ENCODE results near the gene LDAH.

The LDAH gene

DNA sequence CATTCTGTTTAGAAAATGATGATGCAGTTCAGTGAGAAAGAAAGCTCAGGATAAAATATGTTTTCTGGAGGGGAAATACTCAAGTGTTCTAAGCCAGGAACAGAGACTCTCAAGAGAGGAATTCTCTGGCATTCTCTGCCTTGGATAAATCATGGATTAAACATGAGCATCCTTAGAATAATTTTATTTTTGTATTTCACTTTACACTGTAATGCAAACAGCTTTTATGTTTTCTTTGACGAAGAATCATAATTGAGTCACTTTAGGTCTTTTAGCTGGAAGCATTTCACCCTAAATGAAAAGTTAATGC, 144.9 kb downstream of the LDAH start:
- DNase-seq: no peak

DNA sequence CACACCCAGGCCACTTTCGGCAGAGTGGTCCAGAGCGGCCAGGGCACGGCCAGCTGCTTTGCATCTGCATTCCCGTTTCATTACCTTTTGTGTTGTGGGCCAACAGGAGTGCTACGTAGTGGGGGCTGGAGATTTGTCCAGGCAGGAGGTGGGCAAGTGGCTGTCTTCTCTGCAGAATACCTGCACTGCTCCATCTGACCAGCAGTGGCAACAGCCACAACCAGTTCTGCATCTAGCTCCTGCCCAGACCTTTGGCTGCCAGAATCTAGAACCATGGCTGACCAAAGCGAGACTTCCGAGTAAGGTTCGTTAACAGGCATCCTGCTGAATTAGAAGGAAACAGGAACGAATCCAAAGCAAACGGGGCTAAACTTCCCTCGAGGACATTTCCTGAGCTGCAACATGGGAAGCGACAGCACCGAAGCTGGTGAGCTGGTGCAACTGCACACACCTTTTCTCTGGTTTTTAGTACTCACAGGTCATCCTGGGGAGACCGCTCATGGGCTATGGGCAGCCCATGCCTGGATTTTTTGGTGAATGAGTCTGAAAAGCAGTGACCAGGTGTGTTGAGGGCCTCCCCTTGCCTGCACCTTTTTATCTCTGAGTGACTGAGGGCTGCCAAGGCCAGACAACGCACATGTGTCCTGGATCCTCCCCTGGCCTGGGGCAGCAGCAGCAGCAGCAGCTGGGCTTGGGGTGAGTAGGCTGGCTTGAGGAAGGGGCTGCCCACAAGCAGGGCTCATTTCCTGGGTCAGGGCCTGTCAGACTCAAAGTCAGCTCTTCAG, 145.4 kb downstream of the LDAH start:
- no peak for DNase-seq

DNA sequence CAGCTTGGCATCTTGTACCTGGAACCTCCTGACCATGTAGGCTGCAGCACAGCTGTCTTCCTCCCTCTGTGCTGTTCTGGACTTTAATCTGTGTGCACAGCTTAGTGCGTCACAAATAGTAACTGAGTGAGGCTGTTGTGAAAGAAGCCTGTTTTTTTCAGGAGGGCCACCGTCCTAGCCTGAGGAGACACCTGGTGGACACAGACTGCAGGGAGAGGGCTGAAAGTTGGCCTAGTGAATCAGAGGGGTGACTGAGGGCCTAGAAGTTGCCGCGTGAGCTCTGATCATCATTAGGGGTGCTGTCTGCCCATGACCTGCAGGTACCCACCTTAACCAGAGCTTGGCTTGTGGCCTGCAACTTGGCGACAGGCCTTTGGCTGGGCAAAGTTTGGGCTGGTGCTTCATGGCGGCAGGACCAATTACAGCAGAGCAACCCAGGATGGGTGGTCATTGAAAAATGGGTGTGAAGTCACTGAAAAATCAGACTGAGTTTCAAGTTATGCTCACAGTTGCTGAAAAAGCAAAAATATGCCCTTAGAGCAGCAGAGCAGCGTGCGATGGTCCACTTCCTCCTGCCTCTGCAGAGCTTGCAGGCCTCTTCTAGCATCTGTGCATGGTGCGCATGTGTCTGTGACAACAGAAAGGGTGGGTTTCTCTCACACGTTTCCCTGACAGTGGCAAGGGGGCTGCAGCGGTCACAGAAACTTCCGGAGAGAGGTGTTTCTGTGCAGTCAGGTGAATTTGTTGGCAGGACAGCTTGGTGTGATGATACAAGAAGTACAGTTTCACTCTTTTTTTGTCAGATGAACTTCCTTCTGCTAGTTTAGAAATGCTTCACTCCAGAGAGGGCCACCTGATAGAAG, 146.3 kb downstream of the LDAH start:
- no peak for DNase-seq

DNA sequence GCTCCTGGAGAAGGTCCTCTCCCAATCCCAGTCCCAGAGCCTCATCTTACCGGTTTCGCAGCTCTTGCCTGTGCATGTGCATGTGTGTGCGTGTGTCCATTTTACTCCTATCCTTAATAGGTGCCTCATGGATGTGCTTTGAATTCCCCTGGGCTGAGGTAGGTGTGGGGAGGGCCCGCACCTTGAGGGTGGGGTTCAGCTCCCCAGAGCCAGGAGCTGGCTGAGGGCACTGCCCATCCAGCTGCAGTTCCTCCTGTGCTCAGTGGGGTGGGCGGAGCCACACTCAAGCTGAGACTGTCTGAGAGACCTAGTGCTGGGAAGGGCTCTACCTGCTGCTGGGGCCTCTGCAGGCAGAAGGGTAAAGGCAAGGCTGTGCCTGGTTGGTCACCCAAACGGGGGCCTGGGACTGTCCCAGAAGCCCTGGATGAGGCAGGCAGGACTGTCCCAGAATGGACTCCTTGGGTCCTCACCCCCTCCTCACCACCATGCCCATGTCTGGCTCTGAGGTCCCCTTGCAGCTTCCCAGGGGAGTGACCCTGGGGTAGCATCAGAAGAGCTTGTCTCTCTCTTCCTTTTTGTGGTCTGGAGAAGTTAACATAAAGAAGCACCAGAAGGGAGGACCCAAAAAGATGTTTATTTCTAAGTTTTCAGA, 147.1 kb downstream of the LDAH start:
- DNase-seq: no peak

DNA sequence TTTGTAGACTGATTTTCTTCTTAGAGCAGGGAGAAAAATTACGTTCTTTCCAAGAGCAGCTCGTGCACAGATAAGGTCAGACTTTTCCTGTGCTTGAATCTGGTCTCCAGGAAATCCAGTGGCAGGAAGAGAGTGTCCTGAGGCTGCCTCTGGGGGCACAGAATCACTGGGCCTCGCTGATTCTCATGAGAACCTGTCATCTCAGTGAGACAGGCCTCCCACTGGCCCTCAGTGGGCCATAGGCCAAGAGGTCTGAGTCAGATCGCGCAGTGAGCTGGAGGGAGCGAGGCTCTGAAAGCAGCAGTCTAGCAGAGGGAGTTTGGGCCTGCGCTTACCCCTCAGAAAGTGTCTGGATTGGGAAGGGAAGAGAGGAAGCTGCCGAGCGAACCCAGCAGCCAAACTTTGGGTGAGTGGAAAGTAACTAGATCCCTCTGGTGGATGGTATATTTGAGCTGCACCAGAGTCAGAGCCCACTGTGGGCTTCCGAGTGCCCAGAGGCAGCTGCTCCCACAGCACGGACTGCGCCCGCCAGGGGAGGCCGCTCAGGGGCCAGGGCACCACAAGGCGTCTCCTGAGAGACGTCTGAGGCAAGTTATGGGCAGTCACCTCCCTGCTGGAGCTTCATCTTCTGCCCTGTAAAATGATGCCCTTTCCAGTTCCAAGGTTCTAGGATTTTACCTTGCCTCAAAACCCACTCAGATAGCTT, 147.8 kb downstream of the LDAH start:
- DNase-seq: no peak

DNA sequence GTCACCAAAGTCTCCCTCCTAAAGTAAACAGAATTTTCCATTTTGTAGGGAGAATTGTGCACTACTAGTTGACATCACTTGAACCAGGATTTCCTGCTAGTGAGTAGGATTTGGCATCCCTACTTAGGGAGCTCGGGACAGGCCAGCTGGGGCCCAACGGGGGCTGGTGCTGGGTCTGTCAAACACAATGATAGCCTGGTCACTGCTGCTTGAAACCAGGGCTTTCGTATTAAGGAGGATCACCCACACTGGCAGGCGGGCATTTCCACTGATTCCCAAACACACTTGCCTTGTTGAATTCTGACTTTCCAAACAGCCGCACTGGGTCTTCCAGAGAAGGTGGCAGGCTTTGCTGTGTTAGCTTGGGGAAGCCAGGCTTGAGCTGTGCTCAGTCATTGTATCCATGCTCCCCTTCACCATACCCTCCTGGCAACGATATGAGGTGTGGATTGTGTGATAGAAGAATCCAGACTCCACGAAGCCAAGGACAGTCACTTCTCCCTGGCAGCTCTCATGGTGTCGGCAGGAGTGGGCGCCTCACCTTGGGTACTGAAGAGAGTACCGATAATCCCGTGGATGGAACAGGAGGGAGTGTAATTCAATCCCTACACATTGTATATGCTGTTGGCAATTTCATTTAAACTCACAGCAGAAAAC, 148.5 kb downstream of the LDAH start:
- no peak for DNase-seq

DNA sequence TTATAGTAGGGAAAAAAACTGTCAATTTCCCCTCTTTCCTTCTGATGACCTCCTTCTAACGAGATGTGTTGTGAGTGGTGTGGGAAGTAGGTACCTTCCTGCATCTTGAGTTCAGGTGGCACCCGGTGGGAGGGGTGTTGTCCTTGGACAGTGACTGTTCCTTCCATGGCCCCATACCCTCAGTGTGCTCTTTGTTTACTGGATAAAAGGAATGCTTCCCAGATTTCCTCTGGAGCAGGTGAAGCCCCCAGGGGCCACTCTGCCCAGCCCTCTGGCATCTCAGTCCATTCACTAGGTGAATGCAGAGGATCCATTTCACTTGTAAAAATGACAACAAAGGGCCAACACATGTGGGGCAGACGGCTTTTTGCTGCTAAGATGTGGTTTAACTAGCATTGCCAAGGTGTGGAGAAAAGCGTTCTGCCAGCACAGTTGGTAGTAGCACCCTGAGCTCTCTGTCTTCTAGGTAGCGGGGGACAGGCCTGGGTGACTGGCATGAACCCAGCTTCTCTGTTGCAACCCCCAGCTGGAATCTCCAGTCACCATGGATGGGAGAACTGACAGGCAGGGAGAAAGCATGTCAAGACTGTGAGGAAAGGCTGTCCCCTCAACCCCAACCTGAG, 149.1 kb downstream of the LDAH start:
- no peak for DNase-seq

DNA sequence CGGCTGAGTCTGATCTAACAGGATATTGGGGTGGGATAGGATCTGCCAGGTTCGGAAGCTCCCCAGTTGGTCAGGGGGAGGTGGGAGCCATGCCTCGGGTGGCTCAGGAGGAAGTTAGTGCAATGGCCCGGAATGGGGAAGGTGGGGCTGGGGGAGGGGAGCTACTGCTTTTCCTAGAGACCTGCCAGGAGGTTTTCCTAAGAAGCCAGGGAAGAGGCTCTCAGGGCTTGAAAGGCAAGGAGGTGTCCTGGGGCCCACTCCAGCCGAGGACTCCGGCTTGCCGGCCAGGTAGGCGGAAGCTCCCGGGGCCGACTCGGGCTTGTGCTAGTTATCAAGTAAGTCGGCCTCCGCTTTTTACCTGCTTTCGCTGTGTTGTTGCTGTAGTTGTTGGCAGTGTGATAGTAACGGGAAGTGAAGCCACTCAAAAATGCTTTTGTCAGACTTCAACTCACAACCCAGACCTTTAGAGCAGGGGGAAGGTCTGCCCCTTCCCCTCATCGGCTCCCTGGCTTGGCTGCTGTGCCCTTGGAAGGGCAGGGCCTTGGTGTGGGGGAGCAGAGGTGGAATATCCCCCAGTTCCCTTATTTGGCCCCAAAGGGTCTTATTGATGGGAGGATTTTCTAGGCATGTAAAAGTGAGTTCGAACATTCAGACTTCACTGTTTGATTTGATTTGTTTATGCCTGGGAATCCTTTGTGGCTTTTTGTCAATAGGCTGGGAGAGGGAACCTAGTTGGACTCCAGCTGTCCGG, 150.5 kb downstream of the LDAH start:
- no peak for DNase-seq

DNA sequence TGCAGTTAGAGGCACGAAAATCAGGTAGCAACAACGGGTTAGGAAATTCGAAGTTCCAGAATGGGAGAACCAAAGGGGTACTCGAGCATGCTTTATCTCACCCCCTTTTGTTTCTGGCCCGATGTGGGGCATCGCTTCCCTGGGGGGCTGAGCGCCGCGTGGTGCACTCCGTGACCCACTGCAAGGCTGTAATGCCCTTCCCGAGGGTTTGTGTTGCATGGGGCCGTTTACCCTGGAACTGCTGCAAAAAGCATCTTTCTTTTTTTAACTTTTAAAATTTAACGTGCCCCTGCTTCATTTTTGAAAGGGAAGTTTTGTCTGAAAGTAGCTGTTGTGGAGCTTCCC, 151.2 kb downstream of the LDAH start:
- DNase-seq: no peak

DNA sequence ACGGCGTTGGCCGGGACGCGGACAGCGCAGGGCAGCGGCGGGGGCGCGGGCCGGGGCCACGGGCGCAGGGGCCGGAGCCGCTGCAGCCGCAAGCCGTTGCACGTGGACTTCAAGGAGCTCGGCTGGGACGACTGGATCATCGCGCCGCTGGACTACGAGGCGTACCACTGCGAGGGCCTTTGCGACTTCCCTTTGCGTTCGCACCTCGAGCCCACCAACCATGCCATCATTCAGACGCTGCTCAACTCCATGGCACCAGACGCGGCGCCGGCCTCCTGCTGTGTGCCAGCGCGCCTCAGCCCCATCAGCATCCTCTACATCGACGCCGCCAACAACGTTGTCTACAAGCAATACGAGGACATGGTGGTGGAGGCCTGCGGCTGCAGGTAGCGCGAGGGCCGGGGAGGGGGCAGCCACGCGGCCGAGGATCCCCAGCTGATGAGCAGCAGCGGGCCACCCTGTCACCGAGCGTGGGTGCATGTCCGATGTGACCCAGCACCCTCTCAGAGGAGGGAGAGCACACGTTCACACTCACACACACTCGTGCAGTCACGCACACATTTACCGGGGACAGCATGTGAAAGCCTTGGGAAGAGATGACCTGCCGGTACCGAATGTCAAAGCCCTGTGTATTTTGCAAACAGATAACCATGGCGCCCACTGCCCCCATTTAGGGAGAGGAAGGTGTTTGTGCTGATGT, 151.7 kb downstream of the LDAH start:
- no peak for DNase-seq

DNA sequence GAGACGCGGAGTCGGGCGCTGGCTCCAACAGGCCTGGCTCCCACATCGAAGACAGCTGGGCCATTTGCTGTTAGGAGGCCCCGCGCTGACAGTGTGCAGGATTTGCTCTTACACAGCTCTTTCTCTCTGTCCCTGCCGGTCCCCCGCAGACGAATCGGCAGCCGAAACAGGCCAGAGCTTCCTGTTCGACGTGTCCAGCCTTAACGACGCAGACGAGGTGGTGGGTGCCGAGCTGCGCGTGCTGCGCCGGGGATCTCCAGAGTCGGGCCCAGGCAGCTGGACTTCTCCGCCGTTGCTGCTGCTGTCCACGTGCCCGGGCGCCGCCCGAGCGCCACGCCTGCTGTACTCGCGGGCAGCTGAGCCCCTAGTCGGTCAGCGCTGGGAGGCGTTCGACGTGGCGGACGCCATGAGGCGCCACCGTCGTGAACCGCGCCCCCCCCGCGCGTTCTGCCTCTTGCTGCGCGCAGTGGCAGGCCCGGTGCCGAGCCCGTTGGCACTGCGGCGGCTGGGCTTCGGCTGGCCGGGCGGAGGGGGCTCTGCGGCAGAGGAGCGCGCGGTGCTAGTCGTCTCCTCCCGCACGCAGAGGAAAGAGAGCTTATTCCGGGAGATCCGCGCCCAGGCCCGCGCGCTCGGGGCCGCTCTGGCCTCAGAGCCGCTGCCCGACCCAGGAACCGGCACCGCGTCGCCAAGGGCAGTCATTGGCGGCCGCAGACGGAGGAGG, 152.4 kb downstream of the LDAH start:
- no peak for DNase-seq

DNA sequence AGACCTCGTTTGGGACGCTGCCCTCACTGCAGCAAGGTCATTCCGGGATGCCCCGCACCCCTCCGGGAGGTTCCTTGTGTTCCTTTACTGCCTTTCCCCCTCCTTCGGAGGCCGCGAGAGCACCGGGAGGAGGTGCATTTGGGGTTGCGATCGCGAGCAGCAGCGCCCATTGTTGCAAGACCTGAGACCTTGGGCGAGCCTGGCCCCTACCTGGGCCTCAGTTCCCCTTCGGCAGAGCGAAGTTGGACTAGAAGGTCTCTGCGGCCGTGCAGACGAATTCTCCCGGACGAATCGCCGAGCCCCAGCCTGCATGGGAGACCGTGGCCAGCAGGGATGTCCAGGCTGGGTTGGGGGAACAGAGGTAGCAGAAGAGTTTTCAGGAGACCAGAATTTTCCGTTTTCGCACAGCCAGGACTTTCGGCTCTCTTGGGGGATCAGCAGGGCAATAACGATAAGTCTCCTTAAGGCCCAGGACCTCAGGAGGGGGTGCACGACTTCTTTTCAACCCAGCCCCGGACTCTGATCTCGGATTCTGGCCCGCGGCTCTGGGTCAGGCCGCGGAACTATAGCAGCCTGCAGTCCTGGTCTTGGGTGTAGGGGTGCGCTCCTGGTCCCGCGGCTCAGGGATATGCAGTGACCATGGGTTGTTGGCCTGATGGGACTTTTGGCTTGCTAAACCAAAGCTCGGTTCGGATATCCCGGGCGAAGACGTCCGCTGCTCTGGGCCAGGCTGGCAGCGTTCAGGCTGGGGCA, 153.2 kb downstream of the LDAH start:
- no peak for DNase-seq

DNA sequence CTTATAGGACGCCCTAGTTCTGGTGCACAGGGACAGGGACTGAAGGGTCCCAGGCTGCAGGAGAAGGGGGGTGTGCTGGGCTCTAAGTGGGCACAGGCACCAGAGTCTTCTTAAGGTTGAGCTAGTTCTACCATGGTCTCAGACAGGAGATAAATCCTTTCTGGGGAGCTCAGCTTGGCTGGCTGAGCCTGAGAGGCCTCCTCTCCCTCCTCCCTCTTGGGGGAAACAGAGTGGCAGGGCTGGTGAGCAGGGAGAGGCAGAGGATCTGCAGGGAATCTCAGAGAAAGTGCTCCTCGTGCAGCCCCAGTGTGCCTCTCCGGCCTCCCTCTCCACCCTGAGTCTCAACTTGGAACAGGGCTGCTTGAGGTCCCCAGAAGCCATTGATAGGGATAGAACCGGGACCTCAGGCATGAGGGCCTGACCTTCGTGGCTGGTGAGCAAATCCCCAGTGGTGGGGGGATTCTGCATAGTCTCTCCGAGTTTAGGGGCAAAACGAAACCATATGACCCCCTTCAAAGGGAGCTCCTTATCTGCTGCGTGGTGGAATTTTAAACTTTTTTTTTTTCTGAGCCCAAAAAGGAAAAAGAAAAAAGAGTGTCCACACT, 153.9 kb downstream of the LDAH start:
- no peak for DNase-seq

DNA sequence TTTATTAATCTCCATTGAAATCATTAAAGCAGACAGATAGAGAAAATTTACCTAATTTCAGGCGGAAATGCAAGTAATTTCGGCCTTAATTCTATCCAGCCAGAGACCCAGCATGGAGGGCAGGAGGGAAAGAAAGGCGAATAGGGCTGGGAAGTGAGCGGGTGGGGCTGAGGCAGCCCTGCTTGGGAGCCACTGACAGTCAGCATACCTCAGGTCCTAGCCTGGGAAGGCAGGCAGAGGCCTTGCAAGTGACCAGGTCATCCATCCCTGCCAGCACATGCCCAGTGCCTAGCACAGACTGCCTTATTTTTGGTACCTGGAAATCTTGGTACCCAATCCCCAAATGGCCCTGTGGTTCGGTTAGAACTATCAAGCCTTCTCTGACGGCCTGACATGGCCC, 154.4 kb downstream of the LDAH start:
- DNase-seq: no peak

DNA sequence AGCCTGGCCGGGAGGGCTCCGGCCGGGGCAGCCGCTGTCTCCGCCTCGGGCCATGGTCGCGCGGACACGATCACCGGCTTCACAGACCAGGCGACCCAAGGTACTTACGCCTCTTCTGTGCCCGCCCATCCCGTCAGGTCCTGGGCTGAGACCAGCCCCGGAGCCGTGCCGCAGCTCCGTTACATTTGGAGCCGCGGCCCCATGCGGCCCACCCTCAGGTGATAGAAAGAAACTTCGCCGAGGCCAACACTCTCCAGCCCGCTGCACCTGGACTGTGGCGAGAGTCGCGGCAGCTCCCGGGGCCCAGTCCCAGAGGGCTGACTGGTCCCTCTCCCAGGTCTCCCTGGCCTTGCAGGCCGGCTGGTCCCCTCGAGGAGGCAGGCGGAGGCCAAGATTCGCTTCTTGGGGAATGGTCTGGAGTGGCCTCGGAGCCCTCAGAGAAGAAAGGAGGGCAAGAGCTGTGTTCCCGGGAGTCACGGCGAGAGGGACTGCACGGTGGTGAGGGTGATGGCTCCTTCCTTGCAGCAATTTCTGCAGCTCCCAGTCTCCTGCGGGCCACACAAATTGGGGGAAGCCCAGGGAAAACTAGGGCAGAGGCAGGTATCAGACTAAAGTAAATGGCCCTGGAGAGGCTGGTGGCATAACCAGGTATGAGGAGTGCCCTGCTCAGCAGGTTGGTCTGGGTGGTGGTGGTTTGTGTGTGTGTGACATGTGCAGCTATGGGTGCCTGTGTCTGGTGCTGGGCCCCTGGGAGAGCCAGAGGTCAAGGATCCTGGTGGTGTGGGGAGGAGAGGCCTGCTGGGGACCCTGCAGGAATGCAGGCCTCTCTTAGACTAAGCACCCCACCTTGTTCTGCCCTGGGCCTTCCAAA, 155.1 kb downstream of the LDAH start:
- DNase-seq: no peak

DNA sequence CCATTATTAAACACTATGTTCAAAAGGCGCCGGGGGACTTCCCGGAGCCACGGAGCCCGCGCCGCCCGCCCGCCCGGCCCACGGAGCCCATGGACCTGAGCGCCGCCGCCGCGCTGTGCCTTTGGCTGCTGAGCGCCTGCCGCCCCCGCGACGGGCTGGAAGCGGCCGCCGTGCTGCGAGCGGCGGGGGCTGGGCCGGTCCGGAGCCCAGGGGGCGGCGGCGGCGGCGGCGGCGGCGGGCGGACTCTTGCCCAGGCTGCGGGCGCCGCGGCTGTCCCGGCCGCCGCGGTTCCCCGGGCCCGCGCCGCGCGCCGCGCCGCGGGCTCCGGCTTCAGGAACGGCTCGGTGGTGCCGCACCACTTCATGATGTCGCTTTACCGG, 155.8 kb downstream of the LDAH start:
- no peak for DNase-seq

DNA sequence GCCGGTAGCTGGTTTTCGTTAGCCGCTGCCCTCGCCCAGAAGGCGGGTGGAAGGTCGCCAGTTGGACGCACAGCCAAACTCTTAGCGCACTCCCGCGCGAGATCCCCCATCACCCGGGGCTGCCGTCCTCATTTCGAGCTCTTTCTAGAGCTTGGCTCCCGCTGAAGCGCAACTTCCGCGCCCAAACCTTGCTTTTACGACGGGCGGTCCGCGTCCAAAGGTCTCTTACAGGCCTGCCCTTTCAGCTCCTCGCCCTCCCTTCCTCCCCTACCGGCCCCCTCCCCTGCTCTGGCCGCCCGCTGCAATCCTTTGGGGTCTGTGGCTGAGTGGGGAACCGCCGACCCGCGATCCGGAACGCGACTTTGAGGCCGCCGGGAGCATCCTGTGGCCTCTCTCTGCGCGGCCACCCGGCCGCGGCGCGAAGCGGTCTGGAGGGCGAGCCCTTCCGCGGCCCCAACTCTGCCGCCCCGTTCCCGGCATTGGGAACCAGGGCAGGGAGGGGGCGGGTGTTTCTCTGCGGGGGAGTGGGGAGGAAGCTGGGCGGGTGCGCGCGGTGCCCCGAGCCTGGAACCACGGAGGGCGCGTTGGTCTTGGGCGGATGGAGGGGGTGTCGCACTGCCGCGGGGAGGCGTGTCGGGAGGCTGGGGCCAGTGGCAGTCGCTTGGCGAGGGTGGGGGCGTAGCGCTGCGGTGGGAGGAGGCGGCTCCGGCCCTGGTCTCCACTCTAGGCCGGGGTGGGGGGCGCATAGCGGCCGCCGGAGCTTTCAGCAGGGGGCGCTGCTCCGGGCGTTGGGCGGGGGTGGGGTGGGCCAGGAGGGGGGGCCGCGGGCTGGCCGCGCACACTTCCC, 156.4 kb downstream of the LDAH start, which contains the start of gene GDF7:
GDF7 (plus strand) TSS at position 841 of the 847 bp plus-strand sequence. CDS start 96 bp downstream, outside the sequence.
- no peak for DNase-seq

Measured in stimulated activated naive CD4-positive, alpha-beta T cell treated with Interleukin-2 at 50 U/mL for 16 hours (primary cell).